ENCODE measurements around the gene TMTC3. TPM values are rescaled to one million over a fixed set of nuclear protein-coding genes. Genes with fewer than 3 reads are reported as not detected.

The TMTC3 gene
- total RNA-seq: 18.4 and 26.4 TPM in 2 replicates

GRCh38 chr12:88141774-88142609, at the start of gene TMTC3, which contains the start of gene CEP290:
Gene TMTC3 (plus strand): TSS chr12:88142307. CDS start chr12:88148316, 6,009 bp downstream.
Gene CEP290 (minus strand): TSS chr12:88142088. CDS start chr12:88141307, 781 bp downstream.

Other genes starting within 250 kb of the TMTC3 start
- gene C12orf50, start 112.9 kb upstream of the TMTC3 start, total RNA-seq: not detected in 2 replicates
- gene CEP290, start 219 bp upstream of the TMTC3 start, total RNA-seq: 4.2 and 6.6 TPM in 2 replicates